GM23248 (cell line): ENCODE measurements around the gene THYN1. TPM values are rescaled to one million over a fixed set of nuclear protein-coding genes. Genes with fewer than 3 reads are reported as not detected.

Source experiments
- DNase-seq: peaks from one replicate; pipeline ENCODE4 v3.0.0-alpha.2; 2015
- H2AFZ ChIP-seq: fragments of 200-600 bp; sonication (generic); 2 replicates; pipeline ENCODE4 v1.6.1; 2016; ENCODE audit warnings: antibody characterized with exemption
- H3F3A ChIP-seq: fragments of 200-600 bp; sonication (generic); 2 replicates; pipeline ENCODE4 v1.6.1; 2016; ENCODE audit warnings: mild to moderate bottlenecking, antibody characterized with exemption, mixed run types; ENCODE audit not compliant: insufficient read depth
- H3K27ac ChIP-seq: fragments of 200-600 bp; sonication (generic); 2 replicates; pipeline ENCODE4 v1.5.1; 2016; ENCODE audit warnings: mild to moderate bottlenecking
- H3K27me3 ChIP-seq: fragments of 200-600 bp; sonication (generic); replicated peaks from 2 replicates; pipeline ENCODE4 v1.6.1; 2016; ENCODE audit warnings: mild to moderate bottlenecking; ENCODE audit not compliant: insufficient read depth
- H3K36me3 ChIP-seq: fragments of 200-600 bp; sonication (generic); 2 replicates; pipeline ENCODE4 v1.6.1; 2016; ENCODE audit warnings: low read depth, mild to moderate bottlenecking
- H3K4me1 ChIP-seq: fragments of 200-600 bp; sonication (generic); 2 replicates; pipeline ENCODE4 v1.6.1; 2016; ENCODE audit warnings: mild to moderate bottlenecking; ENCODE audit not compliant: insufficient read depth
- H3K4me2 ChIP-seq: fragments of 200-600 bp; sonication (generic); one replicate; pipeline ENCODE4 v1.6.1; 2016; ENCODE audit warnings: mild to moderate bottlenecking; ENCODE audit not compliant: unreplicated experiment
- H3K4me3 ChIP-seq: fragments of 200-600 bp; sonication (generic); 2 replicates; pipeline ENCODE4 v1.5.1; 2016; ENCODE audit warnings: mild to moderate bottlenecking
- H3K79me2 ChIP-seq: fragments of 200-600 bp; sonication (generic); 2 replicates; pipeline ENCODE4 v1.6.1; 2016; ENCODE audit warnings: mild to moderate bottlenecking; ENCODE audit not compliant: insufficient read depth
- H3K9ac ChIP-seq: fragments of 200-600 bp; sonication (generic); 2 replicates; pipeline ENCODE4 v1.6.1; 2016; ENCODE audit warnings: mild to moderate bottlenecking
- H3K9me2 ChIP-seq: fragments of 200-600 bp; sonication (generic); 2 replicates; pipeline ENCODE4 v1.6.1; 2016; ENCODE audit warnings: mixed run types, mild to moderate bottlenecking, moderate library complexity; ENCODE audit not compliant: insufficient read depth
- H3K9me3 ChIP-seq: fragments of 200-600 bp; sonication (generic); one replicate; pipeline ENCODE4 v1.6.1; 2017; ENCODE audit warnings: low read depth
- H4K20me1 ChIP-seq: fragments of 200-600 bp; sonication (generic); 2 replicates; pipeline ENCODE4 v1.6.0; 2016; ENCODE audit not compliant: insufficient read depth
- EZH2 ChIP-seq: fragments of 200-600 bp; sonication (generic); IDR thresholded peaks from 2 replicates; pipeline ENCODE4 v1.6.1; 2018; ENCODE audit warnings: antibody characterized with exemption, mild to moderate bottlenecking; ENCODE audit not compliant: insufficient read depth, poor library complexity, severe bottlenecking
- EZH2phosphoT487 ChIP-seq: fragments of 200-600 bp; sonication (generic); IDR thresholded peaks from 2 replicates; pipeline ENCODE4 v1.6.1; 2018; ENCODE audit warnings: antibody characterized with exemption, moderate library complexity, mild to moderate bottlenecking, low read depth; ENCODE audit not compliant: insufficient read depth
- WGBS, 2 experiments: methylation state at CpG; one replicate each; pipeline ENCODE4 v1.1.6; 2015 to 2017; ENCODE audit warnings: low lambda C conversion rate in 2 of 2, low coverage in 1 of 2; ENCODE audit errors: missing lambda C conversion rate in 2 of 2; 5-methylcytosine and 5-hydroxymethylcytosine counted together
- in situ Hi-C: fragments of 300-500 bp; cut with MboI; formaldehyde crosslinking; loops from 2 replicates; pipeline ENCODE4 v1.15.0; 2020
- polyA plus RNA-seq: library from polyadenylated mRNA; unstranded; fragments of >200 nt; fragmentation: Nextera tagmentation; extraction: Ambion mirVana; gene quantifications from 2 replicates; pipeline ENCODE4 v1.2.1, GENCODE V29; 2016
- total RNA-seq: library from RNA; depleted of rRNA; stranded (reverse); fragments of >200 nt; shearing (Covaris generic); gene quantifications from 2 replicates; pipeline ENCODE4 v1.2.3, GENCODE V29; 2014

THYN1 gene
- total and polyA plus RNA-seq, 2 experiments from 2014 or later: 25.6 to 49.8 TPM

- WGBS, 2 experiments: 90 to 93% methylated on average over 4 of the region's 4 CpGs
- no peak overlapping the region for H3K27ac ChIP-seq
- DNase-seq: no peak
- peaks cover 20% of the 10 kb centered on the region for H3F3A ChIP-seq
- peaks cover 100% of the 10 kb centered on the region for H3K79me2 ChIP-seq
- no peaks in the 10 kb centered on the region for H3K27me3 ChIP-seq
- in situ Hi-C loops: no loop called here
- H3K36me3 ChIP-seq: no peaks in the 10 kb centered on the region
- peaks cover 37% of the 10 kb centered on the region for H3K4me1 ChIP-seq
- TF ChIP-seq EZH2phosphoT487: no peak
- peaks cover 17% of the 10 kb centered on the region; the same call in 1 of the 2 replicates for H4K20me1 ChIP-seq
- H3K9ac ChIP-seq: no peak overlapping the region
- no peaks in the 10 kb centered on the region for H3K9me2 ChIP-seq
- no peak overlapping the region for H3K4me3 ChIP-seq
- no peaks in the 10 kb centered on the region for H3K9me3 ChIP-seq
- no peak overlapping the region for H2AFZ ChIP-seq
- no peak overlapping the region for H3K4me2 ChIP-seq
These were observed 22.8 kb downstream of the THYN1 start for GRCh38 chr11:134230339-134230738.

GRCh38 chr11:134229126-134229790, 23.9 kb downstream of the THYN1 start:
- Histone ChIP-seq H3K36me3 (no peaks in the 10 kb centered on the region), H3K4me2 (peak overlapping the region; percentile 16), H3K27me3 (no peaks in the 10 kb centered on the region), H3K27ac (peak overlapping the region; percentile 55), H4K20me1 (peaks cover 17% of the 10 kb centered on the region; the same call in 1 of the 2 replicates), H3F3A (peaks cover 20% of the 10 kb centered on the region), H3K9ac (no peak overlapping the region), H3K79me2 (peaks cover 95% of the 10 kb centered on the region), H3K4me1 (peaks cover 37% of the 10 kb centered on the region), H2AFZ (no peak overlapping the region), H3K9me2 (no peaks in the 10 kb centered on the region), H3K9me3 (no peaks in the 10 kb centered on the region), H3K4me3 (no peak overlapping the region)
- WGBS, 2 experiments: 11 to 20% methylated on average over 6 of the region's 6 CpGs
- TF ChIP-seq EZH2: no peak
- peak; percentile 62 for DNase-seq
- in situ Hi-C loops: no loop called here

- peaks cover 17% of the 10 kb centered on the region; the same call in 1 of the 2 replicates for H4K20me1 ChIP-seq
- H3K4me3 ChIP-seq: no peak overlapping the region
- peaks cover 89% of the 10 kb centered on the region for H3K79me2 ChIP-seq
- no peaks in the 10 kb centered on the region for H3K36me3 ChIP-seq
- no peaks in the 10 kb centered on the region for H3K27me3 ChIP-seq
- H3K4me2 ChIP-seq: peak overlapping the region; percentile 16
- peaks cover 20% of the 10 kb centered on the region for H3F3A ChIP-seq
- H3K4me1 ChIP-seq: peaks cover 37% of the 10 kb centered on the region
- in situ Hi-C loops: no loop called here
- no peak overlapping the region for H3K9ac ChIP-seq
- peak overlapping the region; percentile 55 for H3K27ac ChIP-seq
- no peaks in the 10 kb centered on the region for H3K9me3 ChIP-seq
- no peaks in the 10 kb centered on the region for H3K9me2 ChIP-seq
- H2AFZ ChIP-seq: no peak overlapping the region
- TF ChIP-seq EZH2 (no peak), EZH2phosphoT487 (no peak)
- WGBS, 2 experiments: 37 to 43% methylated on average over 6 of the region's 6 CpGs
- DNase-seq: peak; percentile 82
These were observed 24.5 kb downstream of the THYN1 start for GRCh38 chr11:134228625-134229024.

DNA sequence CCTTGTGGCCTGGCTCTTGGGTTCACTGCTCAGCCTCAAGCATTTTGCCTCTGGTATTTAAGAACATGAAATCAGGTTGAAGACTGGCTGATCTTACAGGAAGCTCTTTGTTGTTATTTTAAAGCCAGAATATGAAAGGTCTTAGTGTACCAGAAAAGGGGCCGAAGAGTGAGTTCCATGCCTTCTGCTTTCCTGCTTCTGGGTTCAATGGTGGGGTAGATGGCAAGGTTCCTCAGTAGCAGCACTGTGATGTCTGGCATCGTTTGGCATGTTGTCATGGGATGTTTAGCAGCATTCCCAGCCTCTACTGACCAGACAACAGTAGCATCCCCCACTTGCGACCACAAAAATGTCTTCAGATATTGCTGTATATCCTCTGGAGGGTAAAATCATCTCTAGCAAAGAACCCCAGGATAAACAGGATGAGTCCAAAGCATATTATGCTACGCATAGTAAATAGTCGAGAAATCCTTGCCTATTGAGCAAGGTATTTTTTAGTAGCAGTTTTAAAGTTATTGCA, 26.3 kb downstream of the THYN1 start:
- H3F3A ChIP-seq: peaks cover 20% of the 10 kb centered on the region
- peak overlapping the region; percentile 87; the same call in 1 of the 2 replicates for H3K9ac ChIP-seq
- no peak overlapping the region for H3K27ac ChIP-seq
- in situ Hi-C loops: no loop called here
- peak; percentile 4 for DNase-seq
- no peak overlapping the region for H3K4me3 ChIP-seq
- peaks cover 89% of the 10 kb centered on the region for H3K79me2 ChIP-seq
- H3K4me1 ChIP-seq: peaks cover 43% of the 10 kb centered on the region
- peaks cover 17% of the 10 kb centered on the region; the same call in 1 of the 2 replicates for H4K20me1 ChIP-seq
- H3K4me2 ChIP-seq: peak overlapping the region; percentile 79
- H2AFZ ChIP-seq: no peak overlapping the region
- TF ChIP-seq EZH2 (no peak), EZH2phosphoT487 (no peak)
- 87 to 88% methylated on average over 5 of the region's 5 CpGs for WGBS, 2 experiments
- H3K9me2 ChIP-seq: no peaks in the 10 kb centered on the region
- no peaks in the 10 kb centered on the region for H3K36me3 ChIP-seq
- no peaks in the 10 kb centered on the region for H3K9me3 ChIP-seq
- no peaks in the 10 kb centered on the region for H3K27me3 ChIP-seq
